HG02571 (cell line): ENCODE data around the gene PTPN3.
A peak's percentile ranks its signal among the peaks of the same experiment; 100 is the strongest.
"Not testable (repeated sequence)": the region's sequence is repeated elsewhere in the genome, so short reads cannot be mapped to it uniquely, and the experiment has no call there.

ENCODE experiments used
- ATAC-seq: cut with Tn5 transposase; IDR thresholded peaks from one replicate; pipeline ENCODE4 v1.9.1; 2021; ENCODE audit warnings: mild to moderate bottlenecking, moderate library complexity; ENCODE audit not compliant: unreplicated experiment

PTPN3 gene, protein sequence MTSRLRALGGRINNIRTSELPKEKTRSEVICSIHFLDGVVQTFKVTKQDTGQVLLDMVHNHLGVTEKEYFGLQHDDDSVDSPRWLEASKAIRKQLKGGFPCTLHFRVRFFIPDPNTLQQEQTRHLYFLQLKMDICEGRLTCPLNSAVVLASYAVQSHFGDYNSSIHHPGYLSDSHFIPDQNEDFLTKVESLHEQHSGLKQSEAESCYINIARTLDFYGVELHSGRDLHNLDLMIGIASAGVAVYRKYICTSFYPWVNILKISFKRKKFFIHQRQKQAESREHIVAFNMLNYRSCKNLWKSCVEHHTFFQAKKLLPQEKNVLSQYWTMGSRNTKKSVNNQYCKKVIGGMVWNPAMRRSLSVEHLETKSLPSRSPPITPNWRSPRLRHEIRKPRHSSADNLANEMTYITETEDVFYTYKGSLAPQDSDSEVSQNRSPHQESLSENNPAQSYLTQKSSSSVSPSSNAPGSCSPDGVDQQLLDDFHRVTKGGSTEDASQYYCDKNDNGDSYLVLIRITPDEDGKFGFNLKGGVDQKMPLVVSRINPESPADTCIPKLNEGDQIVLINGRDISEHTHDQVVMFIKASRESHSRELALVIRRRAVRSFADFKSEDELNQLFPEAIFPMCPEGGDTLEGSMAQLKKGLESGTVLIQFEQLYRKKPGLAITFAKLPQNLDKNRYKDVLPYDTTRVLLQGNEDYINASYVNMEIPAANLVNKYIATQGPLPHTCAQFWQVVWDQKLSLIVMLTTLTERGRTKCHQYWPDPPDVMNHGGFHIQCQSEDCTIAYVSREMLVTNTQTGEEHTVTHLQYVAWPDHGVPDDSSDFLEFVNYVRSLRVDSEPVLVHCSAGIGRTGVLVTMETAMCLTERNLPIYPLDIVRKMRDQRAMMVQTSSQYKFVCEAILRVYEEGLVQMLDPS

DNA sequence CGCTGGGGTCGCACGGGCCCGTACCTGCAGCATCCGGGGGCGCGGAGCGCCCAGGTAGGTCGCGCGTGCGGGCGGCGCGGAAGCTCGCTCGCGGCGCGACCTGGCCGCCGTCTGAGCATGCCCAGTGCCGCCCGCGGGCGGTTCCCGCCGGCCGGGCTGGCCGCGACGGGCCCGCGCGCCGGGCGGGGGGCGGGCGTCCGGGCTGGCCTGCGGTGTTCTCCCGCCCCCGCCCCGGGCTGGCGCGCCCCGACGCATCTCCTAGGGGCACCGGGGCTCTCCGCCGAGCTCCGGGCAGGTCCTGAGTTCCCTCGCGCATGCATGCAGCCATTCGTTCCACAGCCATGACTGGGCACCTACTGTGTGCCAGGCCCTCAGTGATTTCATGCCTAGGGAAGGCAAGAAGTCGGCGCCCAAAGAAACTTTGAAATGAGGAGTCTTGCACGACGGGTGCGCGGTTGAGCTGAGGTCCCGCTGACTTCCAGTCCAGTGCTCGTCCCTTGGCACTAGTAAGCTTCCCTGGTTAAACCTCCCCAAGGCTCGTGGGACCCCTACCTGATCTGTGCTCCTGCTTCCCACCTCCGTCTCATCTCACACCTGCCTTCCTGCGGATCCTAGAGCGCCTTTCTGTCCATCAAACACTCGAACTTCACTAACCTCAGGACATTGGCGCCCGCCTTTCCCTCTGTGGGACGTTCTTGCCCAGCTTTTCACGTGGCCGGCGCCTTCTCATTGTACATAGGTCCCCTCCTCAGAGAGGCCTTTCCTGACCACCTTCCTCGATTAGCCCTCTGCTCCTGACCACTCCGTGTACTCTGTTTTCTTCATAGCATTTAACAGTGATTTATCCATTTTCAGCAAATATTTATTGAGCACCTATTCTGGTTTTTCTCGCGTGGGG lies at the start of gene PTPN3:
Gene PTPN3 (minus strand): TSS at position 113 of the 898 bp plus-strand sequence. CDS start 34,873 bp downstream, outside the sequence.
- ATAC-seq = no peak

DNA sequence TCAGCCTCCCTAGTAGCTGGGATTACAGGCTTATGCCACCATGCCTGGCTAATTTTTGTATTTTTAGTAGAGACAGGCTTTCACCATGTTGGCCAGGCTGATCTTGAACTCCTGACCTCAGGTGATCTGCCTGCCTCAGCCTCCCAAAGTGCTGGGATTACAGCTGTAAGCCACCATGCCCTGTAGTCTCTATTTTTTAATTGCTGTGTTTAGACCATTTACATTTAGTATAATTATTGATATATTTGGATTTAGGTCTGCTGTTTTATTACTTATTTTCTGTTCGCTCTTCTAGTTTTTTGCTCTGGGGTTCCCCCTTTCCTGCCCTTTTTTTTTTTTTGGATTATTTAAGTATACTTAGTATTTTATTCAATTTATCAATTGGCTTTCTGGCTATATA lies 46.8 kb upstream of the PTPN3 start:
- not testable (repeated sequence) for ATAC-seq

DNA sequence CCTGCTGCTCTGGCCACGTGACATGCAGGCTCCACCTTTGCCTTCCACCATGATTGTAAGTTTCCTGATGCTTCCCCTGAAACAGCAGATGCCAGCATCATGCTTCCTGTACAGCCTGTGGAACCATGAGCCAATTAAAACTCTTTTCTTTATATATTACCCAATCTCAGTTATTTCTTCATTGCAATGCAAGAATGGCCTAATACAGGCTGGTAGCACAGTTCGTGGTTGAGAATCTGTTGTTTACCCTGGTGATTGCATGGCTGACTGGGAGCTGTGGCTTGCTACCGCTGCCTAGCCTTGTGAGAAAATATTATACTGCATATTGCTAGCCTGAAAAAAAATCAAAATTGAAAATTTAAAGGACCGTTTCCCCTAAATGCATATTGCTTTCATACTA lies 44.8 kb upstream of the PTPN3 start:
- ATAC-seq = no peak

DNA sequence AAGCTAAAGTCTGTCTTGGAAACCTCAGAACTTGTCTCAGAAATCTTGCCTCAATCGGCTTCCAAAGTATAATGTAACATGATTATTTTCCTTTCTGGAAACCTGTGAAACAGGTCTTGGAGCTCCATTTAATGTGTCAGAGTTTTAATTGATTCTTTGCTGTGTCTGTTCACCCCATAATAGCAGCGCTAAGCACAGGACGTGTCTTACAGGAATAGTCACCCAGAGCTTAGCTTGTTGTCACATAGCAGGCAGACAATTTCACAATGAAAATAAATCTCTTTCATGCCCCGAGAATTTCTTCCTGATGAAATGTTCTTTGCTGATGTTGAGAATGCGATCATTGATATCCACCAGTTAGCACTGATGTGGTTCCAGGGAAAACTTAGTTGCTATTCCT lies 40.2 kb upstream of the PTPN3 start:
- no peak for ATAC-seq

DNA sequence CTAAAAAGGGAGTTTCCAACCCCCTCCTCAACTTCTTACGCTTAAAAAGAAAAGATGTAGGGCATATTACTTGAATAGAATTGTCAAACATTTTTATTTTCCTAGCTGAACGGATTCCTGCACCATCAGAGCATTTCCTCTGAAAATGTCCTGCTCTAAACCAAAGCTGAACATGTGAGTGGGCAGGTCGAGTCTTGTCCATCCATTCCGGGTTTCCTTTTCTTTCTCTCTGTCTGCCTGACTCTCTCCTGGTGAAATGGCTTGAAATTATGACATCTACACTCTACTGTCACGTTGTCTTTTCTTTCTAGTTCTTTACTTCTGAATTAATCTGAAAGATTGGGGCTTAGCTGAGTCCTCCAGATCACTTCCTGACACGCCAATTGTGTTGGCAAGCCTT lies 39.2 kb upstream of the PTPN3 start:
- no peak for ATAC-seq

DNA sequence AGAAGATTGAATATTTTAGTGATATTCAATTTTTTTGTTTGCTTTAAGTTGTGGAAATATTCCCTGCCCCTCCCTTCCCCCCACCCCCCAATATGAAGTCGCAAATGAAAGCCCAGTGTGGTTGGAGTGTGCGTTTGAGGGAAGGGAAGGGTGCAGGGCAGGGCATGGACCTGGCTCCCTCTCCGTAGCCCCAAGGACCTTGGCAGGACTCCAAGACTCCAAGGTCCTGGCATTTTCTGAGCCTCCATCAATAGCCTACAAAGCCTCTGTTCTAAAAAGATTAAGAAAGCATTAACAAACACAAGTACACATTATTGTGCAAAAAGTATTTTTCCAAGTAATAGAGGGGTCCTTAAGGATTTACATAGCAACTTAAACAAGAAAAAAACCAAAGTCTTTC lies 38.8 kb upstream of the PTPN3 start:
- ATAC-seq = no peak

DNA sequence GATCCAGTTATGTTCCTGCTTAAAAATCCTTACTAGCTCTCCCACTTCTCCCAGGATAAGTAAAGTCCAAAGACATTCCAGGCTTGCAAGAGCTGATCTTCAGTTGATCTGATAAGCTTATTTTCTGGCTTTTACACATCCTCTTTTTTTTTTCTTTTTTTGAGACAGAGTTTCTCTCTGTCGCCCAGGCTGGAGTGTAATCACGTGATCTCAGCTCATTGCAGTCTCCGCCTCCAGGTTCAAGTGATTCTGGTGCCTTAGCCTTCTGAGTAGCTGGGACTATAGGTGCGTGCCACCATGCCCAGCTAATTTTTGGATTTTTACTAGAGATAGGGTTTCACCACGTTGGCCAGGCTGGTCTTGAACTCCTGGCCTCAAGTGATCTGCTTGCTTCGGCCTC lies 37.3 kb upstream of the PTPN3 start:
- no peak for ATAC-seq

DNA sequence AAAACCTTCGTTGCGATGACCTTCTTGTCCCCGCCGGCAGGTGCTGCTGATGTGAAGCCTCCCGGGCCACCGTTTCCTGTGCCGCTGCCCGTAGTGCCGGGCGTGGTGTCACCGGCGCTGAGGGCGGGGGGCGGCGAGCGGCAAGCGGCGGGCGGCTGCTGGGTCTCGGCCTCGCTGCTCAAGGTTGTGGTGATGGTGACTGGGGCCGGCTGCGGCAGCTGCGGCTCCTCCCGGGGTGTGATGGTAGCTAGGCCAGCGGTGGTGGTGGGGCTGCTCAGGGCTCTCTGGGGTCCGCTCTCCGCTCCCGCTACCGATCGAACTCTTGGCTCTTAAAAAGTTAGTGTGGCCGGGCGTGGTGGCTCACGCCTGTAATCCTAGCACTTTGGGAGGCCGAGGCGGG lies 36.0 kb upstream of the PTPN3 start:
- ATAC-seq = no peak

DNA sequence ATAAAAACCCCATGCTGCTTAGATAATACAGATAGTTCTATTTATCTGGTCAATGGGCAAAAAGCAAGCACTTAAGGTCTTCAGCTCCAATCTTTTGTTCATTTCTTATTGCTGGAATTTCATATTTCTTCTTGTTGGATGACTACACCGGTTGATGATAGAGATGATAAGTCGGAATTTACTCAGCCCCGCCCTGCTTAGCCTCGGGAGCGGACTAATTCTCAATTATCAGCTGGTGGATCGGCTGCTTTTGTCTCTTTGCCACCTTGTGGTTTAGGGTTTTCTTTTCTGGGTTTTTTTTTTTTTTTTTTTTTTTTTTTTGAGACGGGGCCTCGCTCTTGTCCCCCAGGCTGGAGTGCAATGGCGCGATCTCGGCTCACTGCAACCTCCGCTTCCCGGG lies 34.5 kb upstream of the PTPN3 start:
- ATAC-seq = not testable (repeated sequence)

DNA sequence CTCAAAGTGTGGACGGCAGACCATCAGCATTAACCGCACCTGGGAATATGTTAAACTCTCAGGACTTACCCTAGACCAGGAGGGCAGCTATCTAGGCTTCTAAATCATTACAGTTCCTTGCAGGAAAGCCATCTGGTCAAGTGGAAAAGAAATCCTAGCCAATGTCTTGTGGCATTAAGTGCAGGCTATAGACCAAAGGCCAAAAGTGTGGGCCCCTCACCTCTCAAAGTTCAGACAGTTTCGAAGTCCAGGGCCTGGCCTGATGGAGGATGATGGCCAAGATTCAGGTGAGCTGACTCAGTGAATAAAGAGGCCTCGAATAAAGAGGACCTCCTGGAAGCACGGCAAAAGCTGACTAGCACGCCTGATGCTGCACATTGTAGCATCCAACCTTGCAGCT lies 24.0 kb upstream of the PTPN3 start:
- no peak for ATAC-seq

DNA sequence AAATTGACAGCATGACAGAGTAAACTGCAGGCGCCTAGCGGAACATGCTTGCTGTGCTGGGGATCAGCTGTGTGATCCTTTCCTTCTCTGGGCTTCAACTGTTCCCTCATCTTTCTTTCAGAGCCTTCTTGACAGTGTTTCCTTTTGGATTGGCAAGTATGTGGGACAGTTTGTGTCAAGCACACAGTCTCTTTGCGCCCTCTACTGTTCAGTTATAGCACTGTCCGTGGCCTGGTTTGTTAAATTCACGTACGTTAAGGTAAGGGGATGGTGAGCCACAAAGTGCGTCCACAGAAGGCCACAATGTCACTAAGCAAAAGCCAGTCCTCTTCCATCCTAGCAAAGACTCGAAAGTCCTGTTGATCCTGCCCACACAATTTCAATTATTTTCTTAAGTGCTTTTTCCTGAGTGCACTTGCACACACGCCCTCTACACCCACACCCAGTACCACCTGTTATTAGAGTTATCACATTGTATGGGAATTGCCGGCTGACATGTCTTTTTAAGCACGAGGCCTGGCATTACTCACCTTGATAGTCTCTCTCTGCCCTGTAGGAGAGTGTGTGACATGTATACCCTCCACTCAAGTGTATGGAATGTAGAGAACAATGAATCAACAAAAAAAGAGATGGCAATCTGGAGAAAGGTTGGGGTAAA lies 22.5 kb upstream of the PTPN3 start:
- peak; percentile 76 for ATAC-seq

DNA sequence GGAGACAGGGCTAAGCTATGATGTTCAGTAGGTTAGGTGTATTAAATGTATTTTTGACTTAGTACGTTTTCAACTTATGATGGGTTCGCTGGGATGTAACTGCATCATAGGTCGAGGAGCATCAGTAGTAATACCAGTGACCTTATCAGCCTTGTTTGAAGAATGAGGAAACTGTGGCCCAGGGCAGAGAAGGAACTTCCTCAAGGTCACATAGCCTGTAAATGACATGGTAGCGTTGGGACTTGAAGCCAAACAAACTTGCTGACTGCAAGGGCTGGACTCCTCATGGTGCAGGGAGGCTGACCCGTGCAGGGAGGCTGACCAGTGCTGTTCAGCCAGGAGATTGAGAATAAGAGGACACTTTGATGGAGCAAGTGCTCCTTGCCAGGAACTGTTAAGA lies 21.3 kb upstream of the PTPN3 start:
- no peak for ATAC-seq

DNA sequence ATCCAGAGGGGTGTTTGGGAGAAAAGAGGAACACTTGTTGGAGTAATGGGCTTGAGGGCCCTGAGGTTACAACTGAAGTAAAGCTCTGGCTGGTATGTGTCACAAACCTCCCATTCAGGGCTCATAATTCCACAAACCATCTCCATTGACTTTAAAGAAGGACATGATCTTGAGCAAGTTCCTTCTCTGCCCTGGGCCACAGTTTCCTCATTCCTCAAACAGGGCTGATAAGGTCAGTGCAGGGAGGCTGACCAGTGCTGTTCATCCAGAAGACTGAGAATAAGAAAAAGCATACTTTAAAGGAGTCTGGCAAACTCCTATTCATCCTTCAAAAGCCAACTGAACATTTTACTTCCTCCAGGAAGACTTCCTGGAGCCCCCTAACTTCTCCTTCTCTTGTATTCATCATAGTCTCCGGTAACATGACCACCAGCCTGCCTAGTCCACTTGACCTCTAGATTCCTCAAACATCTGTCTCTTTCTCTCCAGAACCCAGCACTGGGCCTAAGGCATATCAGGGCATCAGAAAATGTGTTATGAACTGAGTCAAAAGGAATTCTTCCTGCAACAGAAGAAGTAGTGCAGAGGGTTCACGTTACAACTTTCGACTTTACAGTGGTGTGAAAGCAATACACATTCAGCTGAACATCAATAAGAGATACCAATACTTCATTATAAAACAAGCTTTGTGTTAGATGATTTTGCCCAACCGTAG lies 20.7 kb upstream of the PTPN3 start:
- no peak for ATAC-seq

DNA sequence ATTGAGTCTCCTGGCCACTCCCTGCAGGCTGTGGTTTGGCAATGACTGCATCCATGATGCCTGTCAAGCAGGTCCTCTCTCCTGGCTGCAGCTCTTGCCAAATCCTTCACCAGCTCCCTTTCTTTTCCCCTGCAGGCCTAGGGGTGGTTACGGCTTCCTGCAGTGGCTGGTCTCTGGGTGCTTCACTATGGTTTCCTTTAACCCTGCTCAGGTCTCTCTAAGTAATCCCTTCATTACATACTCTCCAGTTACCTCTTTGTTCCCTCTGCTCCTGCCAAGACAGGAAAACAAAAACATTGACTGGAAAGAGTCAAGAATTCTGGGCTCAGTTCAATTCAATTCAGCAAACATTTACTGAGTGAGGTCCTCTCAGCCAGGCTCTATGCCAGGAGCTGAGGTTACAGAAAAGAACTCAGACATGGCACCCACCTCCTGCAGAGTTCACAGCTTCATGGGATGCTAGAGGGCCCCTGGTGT lies 19.8 kb upstream of the PTPN3 start:
- ATAC-seq = no peak

DNA sequence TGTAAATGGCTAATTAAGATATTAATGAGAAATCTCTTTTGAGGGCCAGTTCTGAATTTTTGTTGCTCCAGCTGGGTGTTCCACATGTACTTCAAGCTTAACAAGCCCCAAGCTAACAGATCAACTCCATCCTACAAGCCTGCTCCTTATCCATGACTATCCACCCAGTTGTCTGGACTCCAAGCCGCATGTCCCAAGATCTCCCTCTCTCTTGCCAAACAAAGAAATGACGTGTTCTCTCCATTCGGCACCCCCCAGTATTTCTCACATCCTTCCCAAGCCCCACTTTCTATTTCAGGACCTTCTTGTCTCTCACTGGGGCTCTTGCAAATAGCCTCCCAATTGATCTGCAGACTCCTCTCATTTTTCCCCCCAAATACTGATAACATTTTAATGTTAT lies 15.8 kb upstream of the PTPN3 start:
- no peak for ATAC-seq

DNA sequence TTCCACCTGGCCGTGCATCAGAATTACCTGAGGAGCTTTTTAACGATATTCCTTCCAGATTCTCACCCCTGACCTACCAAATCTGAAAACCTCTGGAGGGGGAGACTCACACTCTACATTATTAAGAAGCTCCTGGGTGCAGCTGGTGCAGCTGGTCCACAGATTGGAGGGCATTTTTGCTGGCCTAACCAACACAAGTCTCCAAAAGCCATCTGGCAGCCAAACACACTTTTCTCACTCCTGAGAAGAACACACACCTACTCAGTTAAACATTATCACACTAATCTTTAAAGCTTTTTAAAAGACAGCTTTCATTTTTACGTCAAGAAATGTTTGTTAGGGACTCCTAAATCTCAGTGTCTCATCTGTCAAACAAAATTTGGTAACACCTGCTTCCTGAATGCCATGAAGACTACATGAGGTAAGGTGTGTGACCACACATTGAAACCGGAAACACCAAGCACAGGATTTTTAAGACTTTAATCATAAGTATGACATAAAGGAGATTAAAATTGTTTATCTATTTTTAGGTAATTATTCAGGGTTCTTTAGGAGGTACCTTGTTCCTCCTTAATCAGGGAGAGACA lies 14.2 kb upstream of the PTPN3 start:
- no peak for ATAC-seq

DNA sequence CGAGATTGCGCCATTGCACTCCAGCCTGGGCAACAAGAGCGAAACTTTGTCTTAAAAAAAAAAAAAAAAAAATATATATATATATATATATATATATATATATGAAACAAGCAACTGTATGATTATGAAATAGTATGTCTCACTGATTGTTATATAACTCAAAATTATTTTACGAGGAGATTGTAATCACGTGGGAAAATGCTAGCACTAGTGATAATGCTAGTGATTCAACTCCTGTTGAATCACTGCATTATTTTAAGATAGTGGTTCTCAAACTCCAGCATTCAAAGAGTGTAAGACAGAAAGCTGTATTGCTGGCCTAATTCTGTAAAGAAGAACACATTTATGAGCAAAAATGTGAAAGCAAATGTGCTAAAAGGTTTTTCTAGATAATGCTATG lies 12.4 kb upstream of the PTPN3 start:
- ATAC-seq = no peak

DNA sequence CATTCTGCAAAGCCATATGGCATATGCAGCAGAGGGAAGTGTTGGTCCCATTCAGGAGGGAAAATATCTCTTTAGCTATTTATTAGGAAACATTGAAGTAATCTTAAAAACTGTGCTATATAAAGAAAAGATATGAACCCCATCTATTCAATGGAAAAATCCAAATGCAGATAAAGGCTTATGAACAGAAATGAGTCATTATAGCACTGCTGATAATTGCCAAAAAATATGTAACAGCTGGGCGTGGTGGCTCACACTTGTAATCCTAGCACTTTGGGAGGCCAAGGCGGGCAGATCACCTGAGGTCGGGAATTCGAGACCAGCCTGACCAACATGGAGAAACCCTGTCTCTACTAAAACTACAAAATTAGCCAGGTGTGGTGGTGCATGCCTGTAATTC lies 11.9 kb upstream of the PTPN3 start:
- not testable (repeated sequence) for ATAC-seq

DNA sequence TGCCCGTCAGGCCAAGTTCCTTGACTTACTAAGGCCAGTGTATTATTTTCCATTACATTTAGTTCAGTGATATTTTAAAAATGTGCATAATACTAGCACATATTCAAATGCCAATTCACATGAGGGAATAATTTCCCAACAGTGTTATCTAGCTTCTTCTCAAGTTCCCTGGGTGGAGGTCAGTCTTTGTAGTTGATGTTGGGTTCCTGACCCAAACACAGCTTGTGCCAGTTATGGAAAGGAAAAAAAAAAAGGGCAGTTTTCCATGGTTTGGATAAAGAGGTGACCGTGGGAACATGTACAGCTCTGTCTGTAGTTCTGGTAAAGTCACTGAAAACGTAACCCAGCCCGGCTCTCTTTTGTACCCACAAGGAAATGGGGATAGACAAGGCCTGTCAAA lies 11.5 kb upstream of the PTPN3 start:
- no peak for ATAC-seq
